ENCODE data around the gene TLCD3A.

GRCh38 chr17:752620-753219, 20.3 kb downstream of the TLCD3A start:
- TF ChIP-seq CTCF (IDR thresholded peaks at IDR 0.05; ENCODE audit: insufficient read depth, low read depth, low read length) (no peak), EZH2 (IDR thresholded peaks at IDR 0.05; ENCODE audit: insufficient read depth, low read length) (no peak)
